Measurements from ENCODE around the gene MICAL3. TPM values are rescaled to one million over a fixed set of nuclear protein-coding genes. Genes with fewer than 3 reads are reported as not detected.

Gene MICAL3
- total and polyA plus RNA-seq, 2 of the 8 experiments (the other 6 are each of a cell fraction or from before 2014, with no cell fraction given) = 8.3 to 41.8 TPM

DNA sequence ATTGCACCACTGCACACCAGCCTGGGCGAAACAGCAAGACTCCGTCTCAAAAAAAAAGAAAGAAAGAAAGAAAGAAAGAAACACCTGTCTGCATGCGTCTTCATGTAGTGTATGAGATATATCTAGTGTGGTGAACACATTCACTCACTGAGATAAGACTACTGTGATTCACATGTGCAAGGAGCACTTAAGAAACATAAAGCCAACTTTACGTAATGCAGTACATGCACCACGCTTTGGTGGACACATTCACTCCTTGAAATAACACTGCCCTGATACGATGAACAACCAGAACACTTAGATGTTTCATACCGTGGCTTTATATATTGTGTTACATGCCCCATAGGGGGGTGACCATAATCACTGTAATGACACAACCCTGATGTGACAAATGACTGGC lies 96.0 kb downstream of the MICAL3 start:
- H4K8ac ChIP-seq (ENCODE audit: extremely low read depth, insufficient read depth, low read length) = no peak overlapping the region
- H2AFZ ChIP-seq (ENCODE audit: low read length) = no peak overlapping the region
- H3K23ac ChIP-seq (ENCODE audit: insufficient read length) = no peak overlapping the region
- H3K18ac ChIP-seq (ENCODE audit: extremely low read depth, low read length) = no peak overlapping the region
- no peak overlapping the region for H2BK15ac ChIP-seq (ENCODE audit: low read length)
- no peak overlapping the region for H3K27ac ChIP-seq (ENCODE audit: low read depth, low read length)
- H4K20me1 ChIP-seq (replicated peaks in 1 of 2; ENCODE audit: control insufficient read depth in 1 of 2, insufficient read depth in 2 of 2, low read length in 2 of 2) = peaks cover 2 to 14% of the 10 kb centered on the region in 2 experiments
- H3K23me2 ChIP-seq (ENCODE audit: low read depth, low read length) = no peaks in the 10 kb centered on the region
- 87% methylated on average over 5 of the region's 7 CpGs; no CpG with 5 or more reads in 1 of the 2 experiments for WGBS, 2 experiments (ENCODE audit: extremely low coverage in 1 of 2, insufficient coverage in 1 of 2, insufficient read length in 1 of 2, insufficient replicate concordance in 2 of 2, low coverage in 1 of 2, low lambda C conversion rate in 2 of 2, missing lambda C conversion rate in 1 of 2)
- ChIA-PET POLR2A (ENCODE audit: partially characterized antibody) (no interaction called here), CTCF (ENCODE audit: partially characterized antibody) (interaction anchor here (1.0 kb wide), 1 partner anchor 37 kb away, joined by 3 read pairs; no protein-coding TSS in a partner anchor)
- H3K14ac ChIP-seq (ENCODE audit: insufficient read length) = no peak overlapping the region
- peaks cover 6% of the 10 kb centered on the region; the same call in 1 of the 2 replicates for H3K79me1 ChIP-seq (ENCODE audit: low read depth, low read length)
- no peak overlapping the region for H3K9ac ChIP-seq (replicated peaks in 1 of 4; ENCODE audit: extremely low read depth in 1 of 4, low read depth in 3 of 4, low read length in 3 of 4)
- no peak overlapping the region for H3K4me2 ChIP-seq (ENCODE audit: insufficient read depth in 1 of 2, low read depth in 2 of 2, low read length in 2 of 2)
- DNase-seq (ENCODE audit: low read depth in 1 of 2, low spot score in 2 of 2) (no peak), FAIRE-seq (no peak)
- peaks cover 0 to 62% of the 10 kb centered on the region in 2 experiments for H3K79me2 ChIP-seq (ENCODE audit: control insufficient read depth in 1 of 2, insufficient read depth in 2 of 2, low read length in 2 of 2)
- no peak overlapping the region for H2BK12ac ChIP-seq (ENCODE audit: low read depth, low read length)
- H3K4me3 ChIP-seq (ENCODE audit: extremely low read depth in 1 of 4, insufficient read depth in 2 of 4, low read depth in 3 of 4, low read length in 4 of 4) = no peak overlapping the region
- no peak overlapping the region for H4K91ac ChIP-seq (replicated peaks; ENCODE audit: insufficient read length, low read length)
- no peaks in the 10 kb centered on the region for H3K36me3 ChIP-seq (ENCODE audit: control insufficient read depth in 2 of 4, insufficient read depth in 4 of 4, low read length in 3 of 4)
- H3K4me1 ChIP-seq (replicated peaks in 1 of 4; ENCODE audit: control insufficient read depth in 3 of 4, insufficient read depth in 4 of 4, low read length in 3 of 4) = peaks cover 0 to 2% (median under 1%) of the 10 kb centered on the region in 4 experiments; a peak in 2 of 7 replicates
- H3K9me3 ChIP-seq (ENCODE audit: insufficient read depth in 2 of 2, low read depth in 1 of 2, low read length in 1 of 2) = no peaks in the 10 kb centered on the region
- H3K4ac ChIP-seq (replicated peaks; ENCODE audit: insufficient read length, low read depth, low read length) = no peak overlapping the region
- H2BK120ac ChIP-seq (replicated peaks; ENCODE audit: low read depth, low read length) = no peak overlapping the region
- no peak overlapping the region for H2AK5ac ChIP-seq (ENCODE audit: low read depth, low read length)
- no peak overlapping the region for H3K56ac ChIP-seq (replicated peaks; ENCODE audit: insufficient read length, low read depth, low read length)
- no peak overlapping the region for H2BK20ac ChIP-seq (ENCODE audit: low read length)
- no peak overlapping the region for H2BK5ac ChIP-seq (ENCODE audit: low read depth, low read length)
- no peak overlapping the region for H4K5ac ChIP-seq (ENCODE audit: insufficient read length, low read depth, low read length)
- H3K27me3 ChIP-seq (replicated peaks in 1 of 4; ENCODE audit: control insufficient read depth in 3 of 4, extremely low read depth in 1 of 4, insufficient read depth in 3 of 4, low read length in 3 of 4) = no peaks in the 10 kb centered on the region
- TF ChIP-seq POLR2AphosphoS5 (IDR thresholded peaks at IDR 0.05; ENCODE audit: low read depth, low read length) = no peak
- no peak for TF ChIP-seq TBP (IDR thresholded peaks at IDR 0.05; ENCODE audit: low read depth, low read length)
- no peak for TF ChIP-seq RBBP5 (IDR thresholded peaks at IDR 0.05; ENCODE audit: borderline replicate concordance, low read depth, low read length)
- TF ChIP-seq SRF (IDR thresholded peaks at IDR 0.05; ENCODE audit: low read depth, low read length) = no peak
- TF ChIP-seq, protein P1, sequence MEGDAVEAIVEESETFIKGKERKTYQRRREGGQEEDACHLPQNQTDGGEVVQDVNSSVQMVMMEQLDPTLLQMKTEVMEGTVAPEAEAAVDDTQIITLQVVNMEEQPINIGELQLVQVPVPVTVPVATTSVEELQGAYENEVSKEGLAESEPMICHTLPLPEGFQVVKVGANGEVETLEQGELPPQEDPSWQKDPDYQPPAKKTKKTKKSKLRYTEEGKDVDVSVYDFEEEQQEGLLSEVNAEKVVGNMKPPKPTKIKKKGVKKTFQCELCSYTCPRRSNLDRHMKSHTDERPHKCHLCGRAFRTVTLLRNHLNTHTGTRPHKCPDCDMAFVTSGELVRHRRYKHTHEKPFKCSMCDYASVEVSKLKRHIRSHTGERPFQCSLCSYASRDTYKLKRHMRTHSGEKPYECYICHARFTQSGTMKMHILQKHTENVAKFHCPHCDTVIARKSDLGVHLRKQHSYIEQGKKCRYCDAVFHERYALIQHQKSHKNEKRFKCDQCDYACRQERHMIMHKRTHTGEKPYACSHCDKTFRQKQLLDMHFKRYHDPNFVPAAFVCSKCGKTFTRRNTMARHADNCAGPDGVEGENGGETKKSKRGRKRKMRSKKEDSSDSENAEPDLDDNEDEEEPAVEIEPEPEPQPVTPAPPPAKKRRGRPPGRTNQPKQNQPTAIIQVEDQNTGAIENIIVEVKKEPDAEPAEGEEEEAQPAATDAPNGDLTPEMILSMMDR (IDR thresholded peaks at IDR 0.05; ENCODE audit: control extremely low read depth in 1 of 3, insufficient read depth in 1 of 3, low read depth in 1 of 3, low read length in 3 of 3) = no peak
- no peak for TF ChIP-seq CTBP2 (IDR thresholded peaks at IDR 0.05; ENCODE audit: borderline replicate concordance, insufficient read depth, insufficient read length, low read length)
- TF ChIP-seq KDM1A (IDR thresholded peaks at IDR 0.05; ENCODE audit: borderline replicate concordance, low read length) = no peak
- TF ChIP-seq, protein P2, sequence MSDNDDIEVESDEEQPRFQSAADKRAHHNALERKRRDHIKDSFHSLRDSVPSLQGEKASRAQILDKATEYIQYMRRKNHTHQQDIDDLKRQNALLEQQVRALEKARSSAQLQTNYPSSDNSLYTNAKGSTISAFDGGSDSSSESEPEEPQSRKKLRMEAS (IDR thresholded peaks at IDR 0.05) = no peak
- no peak for TF ChIP-seq MAFK (IDR thresholded peaks at IDR 0.05; ENCODE audit: low read depth, low read length)
- TF ChIP-seq, protein P3, sequence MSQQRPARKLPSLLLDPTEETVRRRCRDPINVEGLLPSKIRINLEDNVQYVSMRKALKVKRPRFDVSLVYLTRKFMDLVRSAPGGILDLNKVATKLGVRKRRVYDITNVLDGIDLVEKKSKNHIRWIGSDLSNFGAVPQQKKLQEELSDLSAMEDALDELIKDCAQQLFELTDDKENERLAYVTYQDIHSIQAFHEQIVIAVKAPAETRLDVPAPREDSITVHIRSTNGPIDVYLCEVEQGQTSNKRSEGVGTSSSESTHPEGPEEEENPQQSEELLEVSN (IDR thresholded peaks at IDR 0.05) = no peak
- no peak for TF ChIP-seq GTF2F1 (IDR thresholded peaks at IDR 0.05; ENCODE audit: borderline replicate concordance, low read depth, low read length)
